Measurements from ENCODE around the gene PHB1.
"Not testable (repeated sequence)": the region's sequence is repeated elsewhere in the genome, so short reads cannot be mapped to it uniquely, and the experiment has no call there.

The PHB1 gene

DNA sequence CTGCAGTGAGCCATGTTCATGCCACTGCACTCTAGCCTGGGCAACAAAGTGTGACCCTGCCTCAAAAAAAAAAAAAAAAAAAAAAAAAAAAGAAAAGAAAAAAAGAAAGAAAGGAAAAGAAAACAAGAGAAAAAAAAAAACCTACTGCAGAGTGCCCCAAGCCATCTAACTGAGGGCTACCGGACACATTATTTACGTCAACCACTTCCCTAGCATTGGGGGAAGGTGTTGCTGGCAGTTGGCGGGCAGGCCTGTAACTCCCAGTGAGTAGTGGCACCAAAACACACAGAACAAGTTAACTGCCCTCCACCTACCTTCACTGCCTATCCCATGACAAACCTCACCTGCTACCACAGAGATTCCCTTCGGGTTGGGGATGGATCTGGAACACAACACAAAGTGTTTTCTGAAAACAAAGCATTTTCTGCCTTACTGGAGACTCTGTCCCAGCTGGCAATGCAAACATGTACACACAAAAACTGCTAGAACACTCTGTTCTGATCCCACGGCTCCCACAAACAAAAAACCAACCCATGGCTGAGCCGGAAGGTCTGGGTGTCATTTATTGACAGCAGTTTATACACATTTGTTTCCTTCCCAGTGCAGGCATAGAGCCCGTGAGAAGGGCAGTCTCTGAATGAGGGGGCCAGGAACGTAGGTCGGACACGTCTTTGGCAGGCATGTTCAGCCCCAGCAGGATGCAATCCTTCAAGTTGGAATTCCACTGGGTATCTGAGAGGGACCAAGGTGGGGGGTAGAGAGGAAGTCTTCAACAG, 11.0 kb downstream of the PHB1 start:
- no peak for DNase-seq

DNA sequence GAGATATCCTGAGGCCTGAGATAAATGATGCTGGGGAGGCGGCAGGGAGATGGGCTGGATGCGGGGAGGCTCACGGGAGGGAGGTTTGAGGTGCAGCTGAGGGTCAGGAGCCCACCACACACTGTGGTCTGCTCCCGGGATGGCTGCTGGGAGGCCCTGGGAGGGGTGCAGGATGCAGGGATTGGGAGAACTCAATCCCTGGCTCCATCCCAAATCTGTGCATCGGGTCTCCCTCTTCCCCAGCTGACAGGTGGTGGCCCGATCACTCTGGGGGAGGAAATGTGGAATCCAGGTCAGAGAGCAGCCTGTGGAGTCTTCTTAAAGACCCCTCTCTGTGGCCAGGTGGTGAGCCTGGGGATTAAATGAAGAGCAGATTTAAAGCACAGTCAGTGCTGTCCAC, 12.0 kb downstream of the PHB1 start:
- no peak for DNase-seq

DNA sequence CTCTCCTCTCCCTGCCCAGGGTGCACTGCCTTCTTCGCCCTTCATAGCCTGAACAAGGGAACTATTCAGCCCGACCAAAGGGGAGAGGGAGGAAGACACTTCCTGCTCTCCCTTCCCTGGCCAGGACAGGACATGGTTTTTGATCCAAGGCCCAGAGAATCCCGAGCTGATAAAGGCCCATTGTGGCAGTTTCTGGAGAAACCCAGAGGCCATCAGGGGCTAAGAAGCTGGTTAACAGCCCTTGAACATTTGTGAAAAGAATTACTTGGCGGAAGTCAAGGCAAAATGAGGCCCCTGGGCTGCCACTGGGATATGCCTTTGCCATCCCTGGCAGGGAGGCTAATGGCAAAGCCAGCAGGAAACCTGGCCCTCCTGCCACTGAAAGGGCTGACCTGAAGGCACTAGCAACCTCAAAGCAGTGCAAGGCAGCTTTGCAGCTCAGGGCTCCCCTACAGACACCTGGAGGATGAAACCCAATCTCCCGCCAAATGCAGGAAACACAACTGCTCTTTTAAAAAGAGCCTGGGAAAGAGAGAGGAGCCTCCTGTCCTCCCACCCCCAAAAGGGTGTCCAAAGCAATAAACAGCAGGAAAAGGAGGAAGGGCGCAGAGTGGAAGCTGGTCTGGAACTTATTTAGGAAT, 12.6 kb downstream of the PHB1 start:
- no peak for DNase-seq

DNA sequence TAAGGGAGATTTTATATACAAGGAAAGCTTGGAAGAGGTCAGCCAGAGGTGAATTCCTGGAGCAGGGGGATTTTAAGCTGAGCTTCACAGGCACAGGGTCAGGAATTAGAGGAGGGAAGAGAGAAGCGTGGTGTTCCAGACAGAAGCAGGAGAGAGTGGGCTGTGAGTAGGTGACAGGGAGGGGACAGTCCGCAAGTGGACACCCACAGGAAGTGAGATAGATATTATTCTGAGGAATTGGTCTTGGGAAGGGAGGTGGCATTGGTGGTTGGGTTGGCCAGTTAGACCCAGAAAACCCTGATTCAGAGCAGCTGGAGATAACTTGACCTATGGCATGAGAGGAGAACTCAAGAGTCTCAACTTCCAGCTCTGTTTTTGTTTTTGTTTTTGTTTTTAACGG, 14.7 kb downstream of the PHB1 start:
- DNase-seq, result no peak

DNA sequence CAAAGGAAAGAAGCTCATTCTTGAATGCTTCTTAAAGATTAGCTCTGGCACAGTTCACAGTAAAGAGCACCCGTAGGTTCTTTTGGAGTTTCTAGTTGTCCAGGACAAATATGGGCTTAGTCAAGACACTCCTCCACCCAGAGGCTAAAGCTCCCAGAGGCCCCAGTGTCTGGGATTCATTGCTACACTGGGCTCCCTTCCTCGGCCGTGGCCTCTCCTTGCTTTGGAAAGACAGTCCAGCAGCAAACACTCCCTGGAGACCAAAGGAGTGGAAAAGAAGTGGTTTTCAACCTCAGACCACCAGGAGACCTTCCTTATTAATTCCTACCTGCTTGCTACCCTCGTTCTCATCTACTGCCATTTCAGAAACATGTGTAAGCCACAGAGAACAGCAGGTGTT, 17.1 kb downstream of the PHB1 start:
- DNase-seq, result no peak

DNA sequence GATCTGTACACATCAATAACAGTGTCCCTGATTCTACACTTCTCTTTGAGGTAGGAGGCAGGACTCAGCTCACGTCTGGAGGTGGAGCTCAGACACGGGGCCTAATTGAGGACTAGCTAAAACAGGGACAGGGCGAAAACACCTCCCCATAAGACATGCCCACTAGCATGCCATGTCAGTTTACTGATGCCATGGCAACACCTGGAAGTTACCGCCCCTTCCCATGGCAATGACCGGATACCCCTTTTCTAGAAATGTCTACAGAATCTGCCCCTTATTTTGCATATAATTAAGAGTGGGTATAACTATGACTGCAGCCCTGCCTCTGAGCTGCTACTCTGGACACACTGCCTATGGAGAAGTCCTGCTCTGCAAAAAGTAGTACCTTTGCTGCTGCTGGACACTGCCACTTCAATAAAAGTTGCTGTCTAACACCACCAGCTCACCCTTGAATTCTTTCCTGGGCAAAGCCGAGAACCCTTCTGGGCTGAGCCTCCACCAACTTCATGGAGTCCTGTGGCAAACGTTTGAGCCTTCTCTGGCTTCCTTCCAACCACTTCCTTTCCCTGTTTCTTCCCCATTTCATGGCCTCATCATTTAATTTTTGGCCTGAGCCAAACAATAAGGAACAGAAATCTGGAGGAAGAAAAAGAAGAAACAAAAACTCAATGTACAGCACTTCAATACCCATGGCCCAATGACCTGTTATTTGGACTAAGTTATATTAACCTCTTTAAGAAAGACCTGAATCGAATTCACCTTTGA, 21.0 kb downstream of the PHB1 start:
- peak; percentile 22 for DNase-seq

DNA sequence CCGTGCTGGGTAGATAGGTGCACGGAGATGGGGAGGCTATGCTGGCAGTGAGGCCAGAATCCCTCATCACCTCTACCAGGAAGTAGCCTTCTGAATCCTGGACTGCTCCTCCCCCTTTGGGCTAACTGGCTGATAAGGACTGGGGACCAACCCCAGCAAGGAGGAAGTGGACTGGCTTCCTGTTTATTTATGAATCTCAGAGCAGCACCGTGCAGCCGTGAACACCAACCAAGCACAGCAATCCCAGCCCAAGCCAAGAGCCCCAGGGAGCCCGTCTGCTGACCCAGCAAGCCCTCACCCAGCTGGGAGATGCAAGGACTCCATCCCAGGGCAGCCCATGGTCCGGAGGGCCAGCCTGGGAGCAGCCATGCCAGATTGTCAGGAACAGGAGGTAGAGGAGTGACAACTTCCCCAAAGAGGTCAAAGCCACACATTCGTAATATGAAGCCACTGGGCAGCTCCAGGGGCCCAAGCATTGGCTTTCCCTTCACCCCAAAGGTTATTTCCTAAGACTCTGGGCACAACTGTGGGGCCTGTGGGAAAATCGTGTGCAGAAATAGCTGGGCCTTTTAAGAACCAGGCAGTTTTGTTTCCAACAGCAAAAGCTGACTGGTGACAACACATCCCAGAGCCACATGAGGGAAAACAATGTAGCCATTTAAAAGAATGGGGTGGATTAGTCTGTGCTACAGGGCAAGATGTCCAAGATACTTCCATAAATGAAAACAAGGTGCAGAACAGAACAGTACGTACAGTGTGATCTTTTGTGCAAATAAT, 23.9 kb downstream of the PHB1 start:
- no peak for DNase-seq

DNA sequence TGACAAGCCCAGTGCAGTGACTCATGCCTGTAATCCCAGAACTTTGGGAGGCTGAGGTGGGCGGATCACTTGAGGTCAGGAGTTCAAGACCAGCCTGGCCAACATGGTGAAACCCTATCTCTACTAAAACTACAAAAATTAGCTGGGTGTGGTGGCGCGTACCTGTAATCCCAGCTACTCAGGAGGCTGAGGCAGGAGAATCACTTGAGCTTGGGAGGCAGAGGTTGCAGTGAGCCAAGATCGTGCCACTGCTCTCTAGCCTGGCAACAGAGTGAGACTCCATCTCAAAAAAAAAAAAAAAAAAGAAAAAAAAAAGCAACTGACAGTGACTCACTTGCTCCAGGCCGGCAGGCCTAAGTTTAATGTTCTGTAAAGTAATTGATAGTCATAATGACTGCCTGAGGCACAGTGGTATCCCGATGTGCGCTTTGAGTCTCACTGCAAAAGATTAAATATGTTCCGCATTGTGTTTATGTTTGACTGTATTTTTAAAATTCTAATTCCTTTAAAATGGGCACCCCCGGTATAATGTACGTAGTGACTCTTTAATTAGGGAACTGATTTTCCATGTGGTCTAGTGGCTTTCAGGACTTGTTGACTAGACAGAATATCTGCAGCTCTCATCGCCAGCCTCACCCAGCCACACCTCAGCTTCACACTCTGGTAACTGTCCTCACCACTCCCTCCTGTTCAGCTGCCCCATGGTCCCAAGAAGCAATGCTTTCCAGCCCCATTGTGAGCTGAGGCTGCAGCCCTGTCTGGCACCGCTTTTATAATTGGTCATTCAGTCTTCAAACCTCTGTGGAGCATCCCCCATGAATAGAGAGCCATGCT, 25.0 kb downstream of the PHB1 start:
- not testable (repeated sequence) for DNase-seq

DNA sequence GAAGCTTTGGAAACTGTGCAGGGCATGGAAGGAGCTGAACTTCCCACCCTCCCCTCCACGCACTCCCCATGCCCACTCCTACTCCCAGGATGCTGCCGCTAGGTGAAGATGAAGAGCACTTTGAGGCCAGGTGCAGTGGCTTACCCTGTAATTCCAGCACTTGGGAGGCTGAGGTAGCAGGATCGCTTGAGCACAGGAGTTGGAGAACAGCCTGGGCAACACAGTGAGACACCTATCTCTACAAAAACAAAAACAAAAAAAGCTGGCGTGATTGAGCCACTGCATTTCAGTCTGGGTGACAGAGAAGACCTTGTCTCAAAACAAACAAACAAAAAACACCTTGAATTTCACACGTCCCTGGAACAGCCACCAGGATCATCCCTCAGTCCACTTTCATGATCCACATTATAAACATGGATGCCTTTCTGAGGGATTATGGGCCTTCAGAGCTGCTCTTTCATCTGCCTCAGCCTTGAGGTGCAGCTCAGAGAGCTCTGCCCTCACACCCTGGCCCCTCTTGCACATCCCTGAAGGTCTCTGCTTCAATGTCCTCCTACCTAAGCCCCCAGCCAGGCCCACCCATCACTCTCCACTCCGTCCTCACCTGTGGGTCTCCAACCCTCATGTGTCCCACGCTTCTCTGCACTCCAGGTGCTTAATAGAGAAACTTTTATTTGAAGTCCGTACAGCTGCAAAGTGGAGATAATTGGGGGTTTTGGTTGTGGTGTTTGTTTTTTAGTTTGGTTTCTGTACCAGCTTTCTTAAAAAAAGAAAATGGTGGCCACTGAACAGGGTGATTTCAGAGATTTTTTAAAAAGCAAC, 25.8 kb downstream of the PHB1 start:
- no peak for DNase-seq

DNA sequence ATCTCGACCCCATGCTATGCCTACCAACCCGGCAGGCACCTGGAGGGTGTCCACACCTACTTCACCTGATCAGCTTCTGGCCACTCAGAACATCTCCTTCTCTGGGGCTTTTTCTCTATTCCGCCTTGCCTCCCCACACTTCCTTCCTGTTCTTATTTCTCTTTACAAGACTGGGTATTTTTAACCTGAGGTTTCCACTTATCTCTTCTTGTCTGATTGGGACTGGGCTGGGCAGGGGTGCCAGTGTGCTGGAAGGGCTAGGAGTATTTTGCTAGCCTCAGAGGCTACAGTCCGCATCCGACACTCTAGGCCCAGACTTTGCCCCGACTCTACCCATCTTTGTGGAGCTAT, 26.4 kb downstream of the PHB1 start:
- DNase-seq, result peak; percentile 34

DNA sequence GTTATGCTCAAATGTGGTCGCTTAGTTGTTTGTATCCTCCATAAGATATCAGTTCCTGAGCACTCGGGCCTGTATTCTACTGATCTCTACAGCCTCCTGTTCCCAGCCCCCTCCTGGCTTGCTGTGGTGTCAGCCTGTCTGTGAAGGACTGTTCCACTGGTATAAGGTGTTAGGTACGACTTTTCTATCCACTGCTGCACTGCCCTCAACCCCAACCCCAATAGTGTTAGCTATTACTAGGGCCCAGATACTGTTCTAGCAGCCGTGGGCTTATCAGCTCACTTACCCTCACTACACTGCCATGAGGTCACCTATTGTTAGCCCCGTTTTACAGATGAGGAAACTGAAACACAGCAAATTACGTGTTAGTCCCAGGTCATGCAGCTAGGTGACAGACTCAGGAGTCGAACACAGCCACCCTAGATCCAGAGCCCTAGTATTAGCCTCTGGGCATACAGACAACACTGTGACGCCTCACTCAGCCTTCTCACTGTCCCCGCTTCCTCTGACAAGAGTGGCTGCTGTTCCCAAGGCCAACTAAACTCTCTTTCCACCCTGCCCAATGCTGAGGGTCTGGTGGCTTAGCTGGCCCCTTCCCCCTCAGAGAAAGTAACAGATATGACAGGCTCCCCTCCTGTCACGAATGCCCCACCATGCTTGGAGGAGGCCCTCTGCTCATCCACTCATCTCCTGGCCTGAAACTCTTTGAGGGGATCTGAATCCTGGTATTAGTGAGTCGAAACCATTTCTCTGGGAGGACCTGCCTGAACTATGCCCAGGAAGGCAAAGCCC, 27.0 kb downstream of the PHB1 start:
- DNase-seq, result no peak

DNA sequence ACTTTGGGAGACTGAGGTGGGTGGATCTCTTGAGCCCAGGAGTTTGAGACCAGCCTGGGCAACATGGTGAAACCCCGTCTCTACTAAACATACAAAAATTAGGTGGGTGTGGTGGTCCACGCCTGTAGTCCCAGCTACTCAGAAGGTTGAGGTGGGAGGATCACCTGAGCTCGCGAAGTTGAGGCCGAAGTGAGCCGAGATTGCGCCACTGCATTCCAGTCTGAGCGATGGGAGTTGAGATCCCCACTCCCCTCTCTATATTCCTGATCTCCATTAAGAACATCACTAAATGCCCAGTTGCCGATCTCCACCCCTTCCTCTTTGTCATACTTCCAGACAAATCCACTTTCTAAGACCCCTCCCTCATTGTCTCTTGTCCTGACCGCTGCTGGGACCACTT, 28.3 kb downstream of the PHB1 start:
- no peak for DNase-seq

DNA sequence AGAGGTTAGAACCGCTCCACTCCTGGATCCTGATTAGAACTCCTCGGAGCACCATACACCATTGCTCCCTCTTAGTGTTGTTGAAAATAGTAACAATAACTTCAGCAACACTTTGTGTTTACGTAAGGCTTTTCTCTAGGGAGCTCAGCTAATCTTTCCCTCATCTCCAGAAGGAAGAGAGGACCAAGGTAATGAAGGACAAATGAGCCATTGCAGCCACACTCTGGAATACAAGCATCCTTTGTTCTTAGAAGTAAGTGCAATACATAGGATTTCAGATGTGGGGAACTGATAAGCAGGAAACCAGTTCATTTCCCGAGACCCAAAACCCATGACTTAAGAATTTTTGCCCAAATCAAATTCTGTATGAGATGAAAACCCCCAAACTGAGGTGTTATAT, 29.7 kb downstream of the PHB1 start:
- DNase-seq, result no peak

DNA sequence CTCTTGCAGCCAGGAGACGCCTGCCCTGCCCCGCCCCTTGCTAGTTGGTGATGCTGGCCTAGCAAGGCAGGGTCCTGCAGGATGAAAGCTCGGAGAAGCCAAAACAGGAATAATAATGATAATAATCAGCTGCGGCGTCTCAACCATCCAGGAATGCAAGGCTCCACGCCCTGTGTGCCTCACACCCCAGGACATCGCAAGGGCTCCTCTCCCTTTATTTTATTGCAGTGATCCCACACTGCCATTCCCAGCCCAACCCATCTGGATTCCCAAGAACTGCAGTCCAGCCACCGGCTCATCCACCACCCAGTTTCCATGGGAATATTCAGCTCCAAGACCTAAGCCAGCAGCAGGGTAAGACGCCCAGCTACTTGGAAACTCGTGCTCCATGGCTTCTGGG, 31.6 kb downstream of the PHB1 start:
- no peak for DNase-seq

DNA sequence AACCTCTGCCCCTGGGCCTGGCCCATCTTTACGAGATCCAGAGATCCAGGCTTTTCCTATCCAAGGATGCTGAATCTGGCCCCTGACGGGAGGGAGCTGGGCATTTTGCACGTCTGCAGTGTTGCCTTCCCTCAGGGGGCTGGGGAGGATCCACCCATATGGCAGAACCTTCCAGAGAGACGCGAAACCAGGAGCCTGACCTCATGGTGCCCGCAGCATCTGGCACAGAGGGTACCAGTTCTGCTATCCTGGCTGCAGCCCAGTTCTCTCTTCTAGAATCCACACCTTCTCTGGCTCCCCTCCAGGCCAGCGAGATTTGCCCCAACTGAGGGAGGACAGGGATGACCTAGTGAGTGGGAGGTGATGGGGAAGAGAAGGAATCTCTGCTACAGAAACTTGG, 32.1 kb downstream of the PHB1 start:
- DNase-seq, result no peak

DNA sequence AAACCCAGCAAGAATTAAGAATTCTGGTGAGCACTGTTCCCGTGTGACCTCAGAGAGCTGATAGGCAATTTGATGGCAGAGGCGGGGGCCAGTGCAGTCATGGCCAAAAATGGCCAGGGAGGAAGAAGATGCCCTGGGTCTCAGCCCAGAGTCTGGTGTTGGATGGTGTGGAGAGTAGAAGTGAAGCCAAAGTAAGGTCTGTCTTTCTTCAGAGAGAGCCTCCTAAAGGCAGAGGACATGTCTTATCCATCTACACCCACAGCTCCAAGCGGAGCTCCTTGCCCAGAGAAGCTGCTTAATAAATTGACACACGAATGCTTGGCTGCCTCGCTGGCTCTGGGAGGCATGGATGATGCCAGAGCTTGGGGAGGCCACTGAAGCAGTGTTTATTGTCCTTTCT, 32.9 kb downstream of the PHB1 start:
- DNase-seq, result no peak

DNA sequence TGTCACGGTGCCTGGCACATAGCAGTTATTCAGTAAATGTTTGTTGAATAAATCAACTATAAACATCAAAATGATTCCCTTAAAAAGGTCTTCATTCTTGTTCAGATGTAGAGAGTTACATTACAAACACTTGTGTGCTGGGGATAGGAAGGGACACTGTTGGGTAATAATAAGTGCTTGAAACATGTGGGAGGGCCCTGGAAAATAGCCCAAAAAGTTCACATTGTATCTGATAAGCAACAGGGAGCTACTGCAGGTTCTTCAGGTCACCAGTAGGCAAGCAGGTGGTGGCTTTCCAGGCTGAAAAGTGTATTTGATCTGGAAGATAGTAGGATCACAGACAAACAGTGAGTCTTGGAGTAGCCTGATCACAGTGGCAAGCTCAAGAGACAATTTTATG, 33.6 kb downstream of the PHB1 start:
- DNase-seq, result no peak

DNA sequence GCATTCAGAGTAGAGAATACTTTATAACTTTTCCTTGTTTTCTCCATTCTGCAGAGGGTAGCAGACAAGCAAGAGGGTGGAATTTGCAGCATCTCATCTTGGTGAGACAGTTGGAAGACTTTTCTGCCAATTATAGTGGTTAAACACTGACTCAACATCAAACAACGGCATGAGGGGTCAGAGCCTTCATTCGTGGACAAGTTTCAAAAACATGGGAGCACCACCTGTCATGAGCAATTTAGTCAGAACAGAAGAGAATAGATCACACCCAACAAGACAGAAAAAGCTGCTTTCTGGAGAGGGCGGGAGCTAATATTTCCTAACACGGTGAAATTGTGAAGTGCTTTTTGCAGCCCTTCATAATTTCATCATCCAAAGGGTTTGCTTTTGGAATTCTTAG, 34.8 kb downstream of the PHB1 start:
- no peak for DNase-seq

DNA sequence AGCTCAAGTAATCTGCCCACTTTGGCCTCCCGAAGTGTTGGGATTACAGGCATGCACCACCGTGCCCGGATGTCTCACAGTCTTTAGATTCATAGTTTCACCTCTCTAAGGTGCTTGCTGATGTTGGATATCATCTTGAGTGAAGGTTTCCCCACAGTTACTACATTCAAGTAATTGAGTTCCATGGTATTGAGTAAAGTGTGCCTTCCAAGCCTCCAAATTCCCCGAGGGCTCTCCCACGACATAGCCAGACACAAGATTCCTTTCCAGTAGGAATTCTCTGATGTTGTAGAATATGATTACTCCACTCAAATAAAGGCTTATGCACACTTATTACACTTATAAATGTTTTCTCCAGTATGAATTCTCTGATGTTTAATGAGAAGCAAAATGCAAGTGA, 36.4 kb downstream of the PHB1 start:
- no peak for DNase-seq

DNA sequence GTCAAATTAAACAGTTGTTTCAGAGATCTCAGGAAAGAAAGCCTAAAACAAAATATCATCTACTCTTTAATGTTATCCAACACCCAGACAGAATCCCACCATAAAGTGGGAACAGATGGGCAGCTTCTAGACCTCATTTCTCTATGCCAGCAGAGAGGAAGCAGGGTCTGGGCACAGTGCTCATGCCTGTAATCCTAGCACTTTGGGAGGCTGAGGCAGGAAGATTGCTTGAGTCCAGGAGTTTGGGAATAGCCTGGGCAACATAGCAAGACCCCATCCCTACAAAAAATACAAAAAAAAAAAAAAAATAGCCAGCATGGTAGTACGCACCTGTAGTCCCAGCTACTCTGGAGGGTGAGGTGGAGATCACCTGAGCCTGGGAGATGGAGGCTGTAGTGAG, 39.1 kb downstream of the PHB1 start:
- no peak for DNase-seq

DNA sequence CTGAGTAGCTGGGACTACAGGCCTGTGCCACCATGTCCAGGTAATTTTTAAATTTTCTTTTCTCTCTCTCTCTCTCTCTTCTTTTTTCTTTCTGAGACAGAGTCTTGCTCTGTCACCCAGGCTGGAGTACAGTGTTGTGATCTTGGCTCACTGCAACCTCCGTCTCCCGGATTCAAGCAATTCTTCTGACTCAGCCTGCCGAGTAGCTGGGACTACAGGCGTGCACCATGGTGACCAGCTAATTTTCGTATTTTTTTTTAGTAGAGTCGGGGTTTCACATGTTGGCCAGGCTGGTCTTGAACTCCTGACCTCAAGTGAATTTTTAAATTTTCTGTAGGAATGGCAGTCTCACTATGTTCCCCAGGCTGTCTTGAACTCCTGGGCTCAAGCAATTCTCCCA, 41.6 kb downstream of the PHB1 start:
- no peak for DNase-seq

Data from KG1 (cell line).